HG02943 (cell line): Measurements from ENCODE around the gene RTKN.

Experiments
- ATAC-seq: cut with Tn5 transposase; IDR thresholded peaks from one replicate; pipeline ENCODE4 v1.9.1; 2021; ENCODE audit warnings: mild to moderate bottlenecking, low read depth, moderate library complexity; ENCODE audit not compliant: unreplicated experiment

The RTKN gene

DNA sequence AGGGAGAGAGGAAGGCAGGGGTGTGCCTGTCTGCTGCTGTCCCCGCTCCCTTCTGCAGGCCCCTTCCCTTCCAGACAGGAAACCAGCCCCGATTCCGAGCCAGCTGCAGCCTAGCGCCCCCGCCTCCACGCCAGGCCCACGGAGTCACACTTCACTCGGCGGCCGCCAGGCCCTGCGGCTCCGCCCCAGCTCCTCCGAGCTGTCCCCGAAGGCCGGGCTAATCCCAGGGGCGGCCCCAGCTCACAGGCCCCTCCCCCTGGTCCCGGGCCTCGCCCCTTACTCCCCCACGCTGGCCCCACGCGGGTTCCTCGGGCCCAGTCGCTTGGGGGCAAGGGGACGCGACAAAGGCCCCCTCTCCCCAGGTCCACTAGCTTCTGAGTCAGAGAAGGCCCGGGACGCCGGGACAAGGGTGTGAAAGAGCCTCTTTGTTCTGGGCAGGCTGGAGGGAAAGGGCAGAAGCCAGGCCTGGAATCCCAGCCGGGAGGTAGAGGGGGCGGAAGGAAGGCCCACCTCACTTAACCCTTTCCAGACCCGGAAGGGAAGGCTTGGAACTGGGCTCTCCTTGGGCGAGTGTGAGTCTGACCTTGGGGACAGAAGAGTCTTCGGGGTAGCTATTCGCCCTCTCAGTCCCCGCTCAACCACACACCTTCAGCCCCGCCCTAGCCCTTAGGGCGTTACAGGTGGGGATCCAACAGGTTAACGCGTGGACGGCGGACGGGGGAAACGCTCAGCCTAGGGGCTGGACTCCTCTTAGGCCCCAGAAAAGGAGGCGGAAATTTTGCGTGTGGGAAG, 1.2 kb downstream of the RTKN start:
- peak; percentile 69 for ATAC-seq

- ATAC-seq = no peak
Observed at GRCh38 chr2:74439803-74440377, 1.8 kb downstream of the RTKN start.

GRCh38 chr2:74439373-74439772, 2.4 kb downstream of the RTKN start:
- no peak for ATAC-seq

- no peak for ATAC-seq
Observed at GRCh38 chr2:74438248-74438647, 3.5 kb downstream of the RTKN start.

DNA sequence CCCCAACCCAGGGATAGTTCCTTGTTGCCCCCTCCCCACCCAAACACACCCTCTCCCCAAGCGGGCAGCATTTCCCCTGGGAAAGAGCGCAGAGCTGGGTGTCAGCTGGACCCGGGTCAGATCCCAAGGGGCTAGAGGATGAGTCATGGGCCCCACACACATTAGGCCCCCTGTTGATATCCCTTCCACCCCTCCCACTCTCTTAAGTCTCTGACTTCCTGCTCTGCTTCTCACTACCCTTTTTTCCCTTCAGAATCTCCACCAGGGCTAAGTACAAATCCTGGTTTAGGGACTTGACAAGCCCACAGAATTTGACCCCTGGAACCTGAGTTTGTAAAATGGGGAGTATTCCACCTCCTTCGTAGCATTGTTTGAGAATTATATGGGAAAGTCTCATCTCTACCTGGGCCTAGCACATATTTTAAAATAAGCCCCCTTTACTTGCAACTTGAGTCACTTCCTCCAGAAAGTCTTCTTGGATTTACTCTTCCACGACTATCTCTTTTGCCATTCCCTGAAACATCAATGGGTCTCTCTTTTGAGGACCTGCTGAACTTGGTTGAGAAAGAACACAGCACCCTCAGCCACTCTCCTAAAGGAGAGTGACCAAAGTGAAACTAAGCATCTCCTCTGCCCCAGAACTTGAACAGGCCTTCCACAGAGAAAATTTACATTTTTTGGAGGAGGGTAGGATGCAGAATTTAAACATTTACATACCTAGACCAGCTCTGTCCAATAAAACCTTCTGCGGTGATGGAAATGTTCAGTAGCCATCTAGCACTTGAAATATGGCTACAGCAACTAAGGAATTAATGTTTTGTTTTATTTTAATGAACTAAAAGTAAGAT, 4.7 kb downstream of the RTKN start:
- no peak for ATAC-seq

GRCh38 chr2:74436111-74436805, 5.5 kb downstream of the RTKN start:
- ATAC-seq = no peak

DNA sequence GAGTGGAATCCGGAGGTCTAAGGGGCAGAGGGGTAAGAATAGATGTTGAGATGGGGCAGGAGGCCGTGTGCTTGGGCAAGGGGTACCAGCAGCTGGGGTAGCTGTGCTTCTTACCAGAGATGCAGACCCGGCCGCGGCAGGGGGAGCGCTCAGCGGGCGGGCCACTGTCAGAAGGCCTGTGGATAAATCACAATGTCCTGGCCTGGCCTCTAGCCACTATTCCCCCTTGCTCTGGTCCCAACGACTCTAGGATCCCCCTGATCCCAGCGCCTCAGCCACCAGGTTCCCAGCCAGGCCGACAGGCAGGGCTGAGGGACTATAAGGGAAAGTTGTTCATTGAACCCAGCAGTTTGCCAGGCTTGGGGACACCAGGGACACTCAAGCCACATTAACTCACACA, 11.2 kb downstream of the RTKN start:
- ATAC-seq = no peak

- no peak for ATAC-seq
Observed at GRCh38 chr2:74429487-74430451, 12.0 kb downstream of the RTKN start.

DNA sequence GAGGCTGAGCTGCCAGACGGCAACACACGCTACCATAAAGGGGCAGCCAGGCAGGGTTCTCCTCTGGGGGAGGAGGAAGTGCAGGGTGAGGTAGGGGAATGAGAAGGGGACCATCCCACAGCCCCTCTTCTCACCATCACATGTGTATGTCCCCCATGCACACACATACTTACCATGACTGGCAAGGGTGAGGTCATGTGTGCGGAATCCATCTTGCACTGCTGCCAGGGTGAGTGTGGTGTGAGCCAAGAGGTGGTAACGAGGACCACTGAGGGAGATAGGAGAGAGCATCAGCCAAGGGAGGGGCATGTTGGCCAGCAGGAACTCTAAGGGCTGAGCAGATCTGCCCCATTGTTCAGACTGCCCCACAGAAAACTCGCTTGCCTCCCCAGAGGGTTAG, 13.1 kb downstream of the RTKN start:
- no peak for ATAC-seq

DNA sequence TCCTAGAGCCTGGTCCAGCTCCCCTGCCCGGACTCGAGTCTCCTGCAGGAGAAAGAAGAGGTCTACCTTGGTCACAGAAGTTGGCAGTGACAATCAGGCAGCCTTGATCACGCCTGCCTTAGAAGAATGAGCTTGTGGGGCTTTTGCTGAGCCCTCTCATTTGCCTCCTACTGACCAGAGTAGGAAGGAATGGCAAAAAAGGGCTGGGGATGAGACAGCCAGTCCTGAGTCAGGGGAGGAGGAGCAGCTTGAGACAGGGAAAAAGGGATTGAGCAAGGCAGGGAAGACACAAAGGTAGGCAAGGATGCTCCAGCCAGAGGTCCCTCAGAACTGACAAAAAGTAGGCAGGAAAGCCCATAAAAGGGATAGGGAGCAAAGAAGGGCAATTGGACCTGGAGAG, 14.2 kb downstream of the RTKN start:
- no peak for ATAC-seq

DNA sequence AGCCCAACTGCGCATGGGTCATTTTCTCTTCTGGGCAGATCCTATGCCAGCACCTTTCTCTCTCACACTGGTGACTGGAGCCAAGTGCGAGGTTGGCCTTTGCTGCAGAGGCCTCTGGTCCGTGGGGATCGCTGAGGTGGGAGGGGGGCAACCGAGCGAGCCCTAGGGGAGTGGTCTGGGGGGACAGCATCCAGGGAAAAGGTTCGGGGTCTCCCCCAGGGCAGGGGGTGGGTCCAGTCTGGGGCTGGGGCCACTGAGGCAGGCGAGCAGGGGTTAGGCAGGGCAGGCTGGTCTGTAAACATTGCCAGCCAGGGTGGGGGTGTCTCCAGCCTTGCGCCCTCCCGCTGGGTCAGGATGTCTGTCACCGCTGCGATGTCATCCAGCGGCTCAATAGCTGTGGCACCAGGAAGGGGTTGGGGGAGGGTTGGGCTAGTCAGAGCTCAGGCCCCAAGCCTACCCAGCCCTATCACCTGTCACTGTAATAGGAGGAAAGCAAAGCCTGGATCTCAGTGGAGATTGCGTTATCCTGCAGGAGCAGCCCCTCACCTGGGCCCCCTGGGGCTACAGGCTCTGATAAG, 15.5 kb downstream of the RTKN start:
- no peak for ATAC-seq

DNA sequence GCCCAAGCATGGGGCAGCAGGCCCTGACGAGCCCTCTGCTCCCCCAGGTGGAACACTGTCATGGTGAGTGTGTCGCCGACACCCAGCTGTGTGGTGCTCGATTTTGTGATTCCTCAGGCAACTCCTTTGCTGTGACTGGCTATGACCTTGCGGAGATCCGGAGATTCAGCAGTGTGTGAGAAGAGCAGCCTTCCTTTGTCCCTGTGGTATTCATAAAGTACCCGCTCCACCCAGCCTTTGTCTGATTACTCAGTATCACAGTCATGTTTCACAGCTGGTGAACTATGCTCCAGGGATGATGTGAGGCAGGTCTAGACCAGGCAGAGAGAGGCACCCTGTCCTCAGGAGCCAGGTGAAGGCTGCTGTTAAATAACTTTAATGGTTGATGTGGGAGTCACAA, 16.2 kb downstream of the RTKN start:
- no peak for ATAC-seq

- ATAC-seq = no peak
Observed at GRCh38 chr2:74424995-74425406, 16.7 kb downstream of the RTKN start.

DNA sequence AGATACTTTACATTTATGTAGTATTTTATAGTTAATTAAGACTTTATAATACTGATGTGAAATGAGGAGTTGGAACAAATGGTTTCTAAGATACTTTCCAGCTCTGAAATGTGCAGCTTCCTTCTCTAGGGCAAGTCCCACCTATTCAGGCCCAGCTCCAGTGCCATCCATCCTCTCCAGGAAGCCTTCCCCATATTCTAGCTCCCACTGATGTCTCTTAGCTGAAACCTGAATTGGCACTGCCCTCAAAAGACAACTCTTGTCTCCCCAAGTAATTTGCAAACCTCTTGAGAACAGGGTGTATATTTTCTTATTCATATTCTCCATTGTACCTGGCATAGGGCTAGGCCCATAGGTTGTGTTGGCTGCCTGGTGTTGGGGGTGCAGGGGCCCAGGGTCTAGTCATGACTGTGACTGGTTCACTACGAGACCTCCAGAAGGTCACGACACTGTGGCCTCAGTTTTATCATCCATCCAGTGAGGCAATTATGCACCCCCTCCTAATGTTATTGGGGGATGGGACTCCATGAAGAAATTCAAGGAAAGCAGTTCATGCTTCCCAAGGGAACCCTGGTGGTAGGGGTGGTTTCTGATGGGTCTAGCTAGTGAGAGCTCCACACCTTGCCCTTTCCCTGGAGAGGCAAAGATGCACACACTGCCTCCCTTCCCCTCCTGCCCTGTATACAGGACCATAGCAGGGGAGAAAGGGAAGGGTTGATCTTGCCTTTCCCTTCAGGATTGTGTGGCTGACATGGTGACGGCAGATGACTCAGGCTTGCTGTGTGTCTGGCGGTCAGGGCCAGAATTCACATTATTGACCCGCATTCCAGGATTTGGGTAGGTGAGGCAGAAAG, 17.4 kb downstream of the RTKN start:
- no peak for ATAC-seq

GRCh38 chr2:74423231-74424095, 18.3 kb downstream of the RTKN start:
- no peak for ATAC-seq

DNA sequence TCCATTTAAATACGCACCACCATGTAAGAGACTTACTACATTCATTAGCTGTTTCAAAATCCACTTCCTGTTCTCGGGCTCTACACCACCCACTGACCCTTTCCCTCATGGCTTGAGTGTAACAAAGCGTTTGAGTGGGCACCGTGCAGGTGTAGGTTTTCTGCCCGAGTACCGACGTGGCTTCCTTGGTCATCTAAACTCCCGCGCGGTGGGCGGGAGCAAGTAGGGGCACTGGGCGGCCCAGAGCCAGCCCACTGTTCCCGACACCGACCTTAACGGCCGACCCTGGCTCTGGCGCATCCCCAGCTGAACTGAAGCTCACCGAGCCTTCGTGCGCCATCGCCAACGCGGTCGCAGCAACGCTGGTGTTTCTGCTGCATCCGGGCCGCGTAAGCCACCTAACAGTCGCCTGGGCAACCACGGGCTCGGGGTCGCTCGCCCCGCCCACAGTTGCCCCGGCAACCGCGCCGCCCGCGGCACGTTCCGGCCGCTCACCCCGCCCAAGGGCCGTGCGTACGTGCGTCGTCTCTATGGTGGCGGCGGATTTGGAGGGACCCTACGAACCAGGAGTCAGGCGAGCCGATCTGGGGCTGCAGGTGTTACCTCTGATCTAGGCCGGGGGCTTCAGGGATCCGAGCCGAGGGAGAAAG, 20.4 kb downstream of the RTKN start, which contains the start of the genes C2orf81 and WDR54:
Gene C2orf81 (minus strand): TSS at position 399 of the 650 bp plus-strand sequence. CDS start 59 bp downstream, at position 340.
Gene WDR54 (plus strand): TSS at position 510 of the 650 bp plus-strand sequence. CDS start 424 bp downstream, outside the sequence.
- peak; percentile 80 for ATAC-seq
